ENCODE results near the gene CENPW.

DNA sequence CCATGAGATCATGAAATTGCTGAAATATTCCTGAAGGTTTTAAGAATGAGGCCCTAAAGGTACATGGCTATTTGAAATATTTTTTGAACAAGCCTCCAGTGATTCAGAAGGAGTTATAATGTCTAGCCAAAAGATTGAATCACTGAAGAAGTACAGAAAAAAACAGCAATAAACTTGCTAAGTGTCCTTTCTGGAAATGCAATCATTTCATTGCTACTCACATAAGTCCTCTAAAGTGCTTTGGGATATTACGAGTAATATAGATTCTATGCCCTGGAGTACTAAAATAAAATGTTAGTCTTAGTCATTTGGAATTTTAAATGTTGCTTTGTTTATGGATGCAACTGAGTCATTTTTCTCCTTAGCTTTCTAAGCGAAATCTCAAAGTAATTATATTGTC lies 32.7 kb downstream of the CENPW start:
- TF ChIP-seq POLR2AphosphoS5 (IDR thresholded peaks at IDR 0.05), result no peak
- TF ChIP-seq, protein P1, sequence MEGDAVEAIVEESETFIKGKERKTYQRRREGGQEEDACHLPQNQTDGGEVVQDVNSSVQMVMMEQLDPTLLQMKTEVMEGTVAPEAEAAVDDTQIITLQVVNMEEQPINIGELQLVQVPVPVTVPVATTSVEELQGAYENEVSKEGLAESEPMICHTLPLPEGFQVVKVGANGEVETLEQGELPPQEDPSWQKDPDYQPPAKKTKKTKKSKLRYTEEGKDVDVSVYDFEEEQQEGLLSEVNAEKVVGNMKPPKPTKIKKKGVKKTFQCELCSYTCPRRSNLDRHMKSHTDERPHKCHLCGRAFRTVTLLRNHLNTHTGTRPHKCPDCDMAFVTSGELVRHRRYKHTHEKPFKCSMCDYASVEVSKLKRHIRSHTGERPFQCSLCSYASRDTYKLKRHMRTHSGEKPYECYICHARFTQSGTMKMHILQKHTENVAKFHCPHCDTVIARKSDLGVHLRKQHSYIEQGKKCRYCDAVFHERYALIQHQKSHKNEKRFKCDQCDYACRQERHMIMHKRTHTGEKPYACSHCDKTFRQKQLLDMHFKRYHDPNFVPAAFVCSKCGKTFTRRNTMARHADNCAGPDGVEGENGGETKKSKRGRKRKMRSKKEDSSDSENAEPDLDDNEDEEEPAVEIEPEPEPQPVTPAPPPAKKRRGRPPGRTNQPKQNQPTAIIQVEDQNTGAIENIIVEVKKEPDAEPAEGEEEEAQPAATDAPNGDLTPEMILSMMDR (IDR thresholded peaks at IDR 0.05), result no peak
- no peak for TF ChIP-seq EP300 (IDR thresholded peaks at IDR 0.05; ENCODE audit: low read depth)

All from transverse colon (tissue), 4 donors.